HFF-Myc (cell line): ENCODE results near the gene S100A2.
"Not testable (repeated sequence)": the region's sequence is repeated elsewhere in the genome, so short reads cannot be mapped to it uniquely, and the experiment has no call there.

Experiments used
- DNase-seq: peaks from one replicate; pipeline ENCODE4 v3.0.0-alpha.2; 2011; ENCODE audit warnings: low read depth; ENCODE audit errors: extremely low read depth
- H3K4me3 ChIP-seq: replicated peaks from 2 replicates; pipeline ENCODE4 v1.5.1; 2011; ENCODE audit warnings: low read depth, mild to moderate bottlenecking, control low read depth, low read length
- CTCF ChIP-seq: IDR thresholded peaks from 2 replicates; pipeline ENCODE4 v1.5.1; 2012; ENCODE audit warnings: mild to moderate bottlenecking, low read depth, low read length, control low read depth; ENCODE audit errors: missing control alignments

Gene S100A2

GRCh38 chr1:153597206-153597605, 31.6 kb upstream of the S100A2 start:
- no peak overlapping the region for H3K4me3 ChIP-seq
- TF ChIP-seq CTCF, result no peak
- no peak for DNase-seq

- H3K4me3 ChIP-seq, result no peak overlapping the region
- DNase-seq, result no peak
- TF ChIP-seq CTCF, result no peak
Observed at GRCh38 chr1:153592748-153593147, 27.1 kb upstream of the S100A2 start.

GRCh38 chr1:153588482-153588881, 22.8 kb upstream of the S100A2 start:
- no peak for TF ChIP-seq CTCF
- no peak overlapping the region for H3K4me3 ChIP-seq
- no peak for DNase-seq

- H3K4me3 ChIP-seq, DNase-seq: not testable (repeated sequence)
Observed at GRCh38 chr1:153588033-153588432, 22.4 kb upstream of the S100A2 start.

- no peak for TF ChIP-seq CTCF
- no peak overlapping the region for H3K4me3 ChIP-seq
- DNase-seq, result no peak
Observed at GRCh38 chr1:153587314-153587713, 21.7 kb upstream of the S100A2 start.

- no peak for TF ChIP-seq CTCF
- no peak for DNase-seq
Observed at GRCh38 chr1:153586347-153586746, 20.7 kb upstream of the S100A2 start.

GRCh38 chr1:153585006-153585405, 19.4 kb upstream of the S100A2 start:
- no peak overlapping the region for H3K4me3 ChIP-seq
- TF ChIP-seq CTCF, result no peak

More at GRCh38 chr1:153586347-153586746, 20.7 kb upstream of the S100A2 start:
- H3K4me3 ChIP-seq, result no peak overlapping the region

More at GRCh38 chr1:153585006-153585405, 19.4 kb upstream of the S100A2 start:
- no peak for DNase-seq
